Measurements from ENCODE around the gene DERA.

The DERA gene

GRCh38 chr12:16021026-16021425 lies 109.9 kb downstream of the DERA start:
- H3K9ac ChIP-seq (ENCODE audit: low read length): no peak overlapping the region
- no peak overlapping the region for H2AFZ ChIP-seq (ENCODE audit: low read depth, low read length, severe bottlenecking)
- no peaks in the 10 kb centered on the region for H4K20me1 ChIP-seq (ENCODE audit: low read depth, low read length)
- no peak for TF ChIP-seq CTCF (IDR thresholded peaks at IDR 0.05; ENCODE audit: insufficient read depth, low read length, poor library complexity, severe bottlenecking)
- TF ChIP-seq EZH2phosphoT487 (conservative IDR thresholded peaks at IDR 0.05; ENCODE audit: low read length): no peak
- no peak overlapping the region for H3K4me2 ChIP-seq (ENCODE audit: low read depth, low read length, poor library complexity, severe bottlenecking)
- H3F3A ChIP-seq (ENCODE audit: insufficient read depth): no peaks in the 10 kb centered on the region
- no peaks in the 10 kb centered on the region for H3K9me3 ChIP-seq (ENCODE audit: insufficient read depth, low read length)
- no peaks in the 10 kb centered on the region; the same call in 1 of the 2 replicates for H3K36me3 ChIP-seq (ENCODE audit: low read length)
- H3K9me2 ChIP-seq (replicated peaks; ENCODE audit: insufficient read depth, low read length): no peaks in the 10 kb centered on the region
- H3K4me3 ChIP-seq (ENCODE audit: insufficient read depth, low read length, poor library complexity, severe bottlenecking): no peak overlapping the region
- H3K27me3 ChIP-seq (ENCODE audit: low read length): no peaks in the 10 kb centered on the region
- no peak overlapping the region for H3K27ac ChIP-seq (ENCODE audit: low read depth, low read length)
- H3K79me2 ChIP-seq (ENCODE audit: insufficient read depth, low read length): no peaks in the 10 kb centered on the region

GRCh38 chr12:16021676-16022075 lies 110.5 kb downstream of the DERA start:
- no peak overlapping the region for H3K9ac ChIP-seq (ENCODE audit: low read length)
- no peak overlapping the region for H3K4me2 ChIP-seq (ENCODE audit: low read depth, low read length, poor library complexity, severe bottlenecking)
- H4K20me1 ChIP-seq (ENCODE audit: low read depth, low read length): no peaks in the 10 kb centered on the region
- H3F3A ChIP-seq (ENCODE audit: insufficient read depth): no peaks in the 10 kb centered on the region
- no peaks in the 10 kb centered on the region for H3K36me3 ChIP-seq (ENCODE audit: low read length)
- no peaks in the 10 kb centered on the region for H3K79me2 ChIP-seq (ENCODE audit: insufficient read depth, low read length)
- H3K9me2 ChIP-seq (replicated peaks; ENCODE audit: insufficient read depth, low read length): no peaks in the 10 kb centered on the region
- H2AFZ ChIP-seq (ENCODE audit: low read depth, low read length, severe bottlenecking): no peak overlapping the region
- H3K4me3 ChIP-seq (ENCODE audit: insufficient read depth, low read length, poor library complexity, severe bottlenecking): no peak overlapping the region
- no peaks in the 10 kb centered on the region for H3K9me3 ChIP-seq (ENCODE audit: insufficient read depth, low read length)
- H3K27me3 ChIP-seq (ENCODE audit: low read length): no peaks in the 10 kb centered on the region
- TF ChIP-seq CTCF (IDR thresholded peaks at IDR 0.05; ENCODE audit: insufficient read depth, low read length, poor library complexity, severe bottlenecking) (no peak), EZH2phosphoT487 (conservative IDR thresholded peaks at IDR 0.05; ENCODE audit: low read length) (no peak)
- no peak overlapping the region for H3K27ac ChIP-seq (ENCODE audit: low read depth, low read length)

- H3K4me3 ChIP-seq (ENCODE audit: insufficient read depth, low read length, poor library complexity, severe bottlenecking): no peak overlapping the region
- no peaks in the 10 kb centered on the region for H3K36me3 ChIP-seq (ENCODE audit: low read length)
- H3K9ac ChIP-seq (ENCODE audit: low read length): no peak overlapping the region
- no peak overlapping the region for H3K4me2 ChIP-seq (ENCODE audit: low read depth, low read length, poor library complexity, severe bottlenecking)
- H3K9me2 ChIP-seq (replicated peaks; ENCODE audit: insufficient read depth, low read length): no peaks in the 10 kb centered on the region
- no peaks in the 10 kb centered on the region for H3F3A ChIP-seq (ENCODE audit: insufficient read depth)
- TF ChIP-seq CTCF (IDR thresholded peaks at IDR 0.05; ENCODE audit: insufficient read depth, low read length, poor library complexity, severe bottlenecking): no peak
- no peak for TF ChIP-seq EZH2phosphoT487 (conservative IDR thresholded peaks at IDR 0.05; ENCODE audit: low read length)
- H4K20me1 ChIP-seq (ENCODE audit: low read depth, low read length): no peaks in the 10 kb centered on the region
- H3K79me2 ChIP-seq (ENCODE audit: insufficient read depth, low read length): no peaks in the 10 kb centered on the region
- H3K27me3 ChIP-seq (ENCODE audit: low read length): no peaks in the 10 kb centered on the region
- no peak overlapping the region for H3K27ac ChIP-seq (ENCODE audit: low read depth, low read length)
- no peaks in the 10 kb centered on the region for H3K9me3 ChIP-seq (ENCODE audit: insufficient read depth, low read length)
- H2AFZ ChIP-seq (ENCODE audit: low read depth, low read length, severe bottlenecking): no peak overlapping the region
These were observed 115.9 kb downstream of the DERA start for GRCh38 chr12:16027002-16027401.

All from SU-DHL-6 (cell line).